Hippocampal formation (tissue), 2 donors: Measurements from ENCODE around the gene TRAK1.

Experiments
- DNase-seq, 2 donors: peaks; one replicate each; lab custom pipeline; 2025; lab: John Stamatoyannopoulos, UW

The TRAK1 gene

DNA sequence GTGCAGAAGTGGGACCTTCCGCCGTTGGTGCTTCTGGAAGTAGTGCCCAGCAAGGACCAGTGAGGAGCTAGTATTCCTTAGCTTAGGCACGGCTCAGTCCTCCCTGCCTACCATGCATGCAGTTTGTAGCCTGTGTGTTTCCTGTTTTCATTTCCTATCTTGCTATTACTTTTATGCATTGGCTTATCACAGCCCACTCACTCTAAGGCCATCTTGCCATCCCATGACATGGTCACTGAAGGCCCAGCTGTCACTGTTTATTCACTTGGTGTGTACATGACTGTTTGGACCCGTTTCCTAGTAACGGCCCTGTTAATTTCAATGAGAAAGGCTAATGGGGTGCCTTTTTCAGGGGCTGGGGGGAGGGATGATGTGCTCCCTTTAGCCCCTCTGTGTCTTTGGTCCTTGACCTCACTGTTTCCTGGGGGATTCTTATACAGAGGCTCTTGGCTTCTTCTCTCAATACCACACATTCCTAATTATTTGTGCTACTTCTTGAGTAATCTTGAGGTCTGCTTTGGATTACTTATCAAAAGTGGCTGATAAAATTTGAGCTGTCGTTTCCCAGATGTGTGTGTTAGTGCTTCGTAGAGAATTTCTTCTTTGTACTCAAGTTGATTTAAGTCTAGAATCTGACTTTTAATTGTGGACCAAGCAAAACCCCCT, 24.5 kb upstream of the TRAK1 start:
- DNase-seq = no peak

DNA sequence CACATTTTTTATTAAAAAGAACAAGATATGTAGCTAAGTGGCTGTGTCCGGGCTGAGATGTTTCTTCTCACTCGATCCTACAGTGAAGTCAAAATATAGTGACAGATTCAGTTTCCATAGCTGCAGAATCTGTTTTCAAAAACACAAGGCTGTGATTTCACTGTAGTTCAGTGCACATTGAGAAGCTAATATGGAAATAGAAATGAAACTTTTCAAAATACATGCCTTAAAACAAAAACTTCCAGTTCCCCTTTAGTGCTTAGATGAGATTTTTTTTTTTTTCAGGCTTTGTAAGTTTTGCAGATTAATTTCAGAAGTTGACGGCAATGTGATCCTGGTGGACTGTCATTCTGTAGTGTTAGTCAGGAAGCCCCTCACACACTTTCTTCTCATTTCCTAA, 23.8 kb upstream of the TRAK1 start:
- DNase-seq = no peak

DNA sequence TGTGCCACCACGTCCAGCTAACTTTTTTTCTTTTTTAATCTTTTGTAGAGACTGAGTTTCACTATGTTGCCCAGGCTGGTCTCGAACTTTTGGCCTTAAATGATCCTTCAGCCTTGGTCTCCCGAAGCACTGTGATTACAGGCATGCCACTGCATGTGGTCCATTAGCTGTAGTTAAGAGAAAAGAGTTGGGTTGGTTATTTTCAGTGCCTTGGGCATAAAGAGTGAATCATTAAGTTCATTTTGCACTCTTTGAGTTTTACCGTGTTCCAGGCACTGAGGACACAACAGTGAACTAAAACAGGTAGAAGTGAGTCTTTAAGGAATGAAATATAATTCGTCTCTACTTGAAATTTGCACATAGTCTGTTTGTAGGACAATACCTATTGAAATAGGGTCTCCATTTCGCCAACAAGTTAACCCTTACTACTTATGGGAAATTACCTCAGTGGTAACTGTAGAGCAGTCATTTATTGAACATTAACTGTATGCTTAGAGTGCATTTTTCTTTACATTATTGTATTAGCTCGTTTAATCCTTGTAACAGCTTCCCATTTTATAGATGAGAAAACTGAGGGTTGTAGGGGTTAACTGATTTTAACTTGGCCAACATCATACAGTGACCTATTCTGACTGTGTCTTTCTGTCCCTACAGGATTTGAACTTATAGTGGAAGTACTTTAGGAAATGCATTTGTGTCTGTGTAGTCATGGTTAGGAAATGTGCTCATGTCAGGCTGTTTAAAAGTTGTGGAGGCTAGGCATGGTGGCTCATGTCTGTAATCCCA, 22.7 kb upstream of the TRAK1 start:
- DNase-seq = no peak

DNA sequence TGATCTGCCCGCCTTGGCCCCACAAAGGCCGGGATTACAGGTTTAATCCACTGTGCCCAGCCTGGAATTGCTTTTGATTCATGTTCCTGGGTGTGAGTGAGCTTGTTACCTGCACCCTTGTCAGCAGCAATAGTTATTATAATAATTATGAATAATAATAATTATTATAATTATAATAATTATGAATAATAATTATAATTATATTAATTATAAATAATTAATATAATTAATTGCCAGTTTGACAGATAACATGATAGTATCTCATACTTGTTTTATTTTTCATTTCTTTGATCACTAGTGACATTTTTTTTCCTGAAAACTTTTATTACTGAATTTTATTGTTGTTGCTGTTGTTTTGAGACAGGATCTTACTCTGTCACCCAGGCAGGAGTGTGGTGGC, 21.1 kb upstream of the TRAK1 start:
- DNase-seq = no peak

DNA sequence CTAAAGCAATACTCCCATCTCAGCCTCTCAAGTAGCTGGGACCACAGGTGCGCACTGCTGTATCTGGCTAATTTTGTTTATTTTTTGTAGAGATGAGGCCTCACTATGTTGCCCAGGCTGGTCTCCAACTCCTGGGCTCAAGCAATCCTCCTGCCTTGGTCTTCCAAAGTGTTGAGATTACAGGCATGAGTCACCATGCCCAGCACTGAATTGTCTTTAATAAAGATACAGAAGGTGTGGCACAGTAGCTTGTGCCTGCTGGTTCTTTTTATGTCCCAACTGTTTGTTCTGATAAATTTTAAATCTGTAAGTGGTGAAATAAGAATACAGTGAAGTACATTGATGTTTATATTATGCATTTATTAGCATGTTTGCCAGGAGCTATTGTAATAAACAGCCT, 20.6 kb upstream of the TRAK1 start:
- no peak for DNase-seq

DNA sequence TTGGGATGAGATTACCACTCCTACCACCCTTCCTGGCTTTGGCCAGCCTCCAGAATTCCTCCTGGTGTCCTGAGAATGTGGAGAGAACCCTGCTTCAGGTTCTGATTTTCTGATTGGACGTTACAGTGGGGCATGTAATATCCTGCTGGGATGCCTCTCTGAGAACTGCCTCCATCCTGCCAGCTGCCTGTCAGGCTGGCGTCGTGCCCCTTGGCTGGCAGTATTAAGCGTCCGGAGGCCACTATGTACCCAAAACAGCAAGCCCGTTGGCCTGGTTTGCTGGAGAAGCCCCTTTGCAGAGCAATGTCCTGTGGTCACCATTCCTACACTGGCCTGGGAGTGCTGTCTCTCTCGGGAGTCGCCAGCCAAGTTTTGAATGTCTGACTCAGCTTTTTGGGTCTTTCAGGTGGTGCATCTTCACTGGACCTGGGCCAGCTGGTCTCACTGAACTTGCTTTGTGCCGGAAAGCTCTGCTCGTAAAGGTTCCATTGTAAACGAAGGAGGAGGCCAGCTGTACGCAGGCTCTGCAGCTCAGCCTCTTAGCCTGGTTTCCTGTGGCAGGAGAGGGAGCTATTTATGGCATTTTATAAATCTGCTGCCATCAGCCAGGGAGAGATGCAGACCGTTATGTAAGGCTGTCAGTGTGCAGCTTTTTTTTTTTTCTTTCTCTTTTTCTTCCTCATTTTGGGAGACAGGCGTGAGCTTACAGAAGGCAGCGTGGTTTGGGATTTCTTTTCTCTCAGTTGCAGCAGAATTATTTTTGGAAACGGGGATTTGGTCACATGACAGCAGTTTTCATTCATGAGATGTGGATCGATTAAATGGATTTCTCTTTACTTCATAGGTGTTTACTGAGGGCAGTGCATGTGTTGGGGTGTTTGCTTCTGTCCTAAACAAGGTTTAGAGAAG, 19.0 kb upstream of the TRAK1 start:
- peak; percentile 76 to 81 for DNase-seq

DNA sequence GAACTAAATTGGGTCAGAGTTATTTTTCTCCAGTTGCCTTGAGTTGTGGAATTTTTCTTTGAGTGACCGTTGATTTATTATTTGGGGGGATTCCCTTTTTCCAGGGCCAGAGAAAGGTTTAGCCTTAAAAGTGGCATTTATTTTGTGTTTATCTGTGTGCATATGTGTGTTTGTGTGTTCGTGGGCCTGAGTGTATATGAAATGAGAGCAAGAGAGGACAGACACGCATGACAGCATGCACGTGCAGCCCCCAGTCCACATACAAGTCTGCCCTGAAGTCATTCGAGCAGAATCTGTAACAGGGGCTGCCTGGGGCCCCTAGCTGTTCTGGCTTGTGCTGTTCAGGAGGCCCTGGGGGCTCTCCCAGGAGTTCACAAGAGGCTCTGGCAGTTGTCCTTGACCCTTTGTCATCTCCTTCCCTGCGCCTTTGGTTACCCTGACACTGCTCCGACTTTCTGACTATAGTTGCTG, 18.3 kb upstream of the TRAK1 start:
- no peak for DNase-seq

DNA sequence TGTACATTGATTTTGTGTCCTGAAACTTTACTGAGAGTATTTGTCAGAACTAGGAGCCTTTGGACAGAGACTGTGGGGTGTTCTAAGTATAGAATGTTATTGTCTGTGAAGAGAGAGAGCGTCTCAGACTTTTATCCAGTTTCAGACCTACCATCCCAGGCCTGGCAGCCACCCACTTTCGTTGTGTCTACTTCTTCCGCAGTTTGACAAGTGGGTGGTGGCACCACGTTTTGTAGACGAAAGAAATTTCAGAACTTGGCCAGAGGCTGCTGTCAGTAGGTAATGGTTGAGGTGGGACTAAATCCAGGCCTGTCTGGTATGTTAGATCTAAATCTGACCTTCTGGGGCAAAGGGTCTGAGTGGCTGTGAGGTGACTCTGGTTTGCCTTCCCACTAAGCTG, 13.4 kb upstream of the TRAK1 start:
- no peak for DNase-seq

DNA sequence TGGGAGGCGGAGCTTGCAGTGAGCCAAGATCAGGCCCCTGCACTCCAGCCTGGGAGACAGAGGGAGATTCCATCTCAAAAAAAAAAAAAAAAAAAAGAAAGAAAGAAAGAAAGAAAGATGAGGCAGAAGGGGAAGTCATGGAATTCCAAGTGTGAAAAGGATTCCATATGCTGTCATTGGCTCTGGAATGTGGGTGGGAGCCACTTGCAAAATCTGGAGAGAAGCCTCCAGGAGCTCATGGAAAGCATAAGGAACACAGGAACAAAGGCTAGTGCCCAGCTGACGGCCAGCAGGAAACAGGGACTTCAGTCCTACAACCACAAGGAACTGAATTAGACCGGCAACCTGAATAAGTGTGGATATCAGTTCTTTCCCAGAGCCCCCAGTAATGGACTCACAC, 12.5 kb upstream of the TRAK1 start:
- no peak for DNase-seq

DNA sequence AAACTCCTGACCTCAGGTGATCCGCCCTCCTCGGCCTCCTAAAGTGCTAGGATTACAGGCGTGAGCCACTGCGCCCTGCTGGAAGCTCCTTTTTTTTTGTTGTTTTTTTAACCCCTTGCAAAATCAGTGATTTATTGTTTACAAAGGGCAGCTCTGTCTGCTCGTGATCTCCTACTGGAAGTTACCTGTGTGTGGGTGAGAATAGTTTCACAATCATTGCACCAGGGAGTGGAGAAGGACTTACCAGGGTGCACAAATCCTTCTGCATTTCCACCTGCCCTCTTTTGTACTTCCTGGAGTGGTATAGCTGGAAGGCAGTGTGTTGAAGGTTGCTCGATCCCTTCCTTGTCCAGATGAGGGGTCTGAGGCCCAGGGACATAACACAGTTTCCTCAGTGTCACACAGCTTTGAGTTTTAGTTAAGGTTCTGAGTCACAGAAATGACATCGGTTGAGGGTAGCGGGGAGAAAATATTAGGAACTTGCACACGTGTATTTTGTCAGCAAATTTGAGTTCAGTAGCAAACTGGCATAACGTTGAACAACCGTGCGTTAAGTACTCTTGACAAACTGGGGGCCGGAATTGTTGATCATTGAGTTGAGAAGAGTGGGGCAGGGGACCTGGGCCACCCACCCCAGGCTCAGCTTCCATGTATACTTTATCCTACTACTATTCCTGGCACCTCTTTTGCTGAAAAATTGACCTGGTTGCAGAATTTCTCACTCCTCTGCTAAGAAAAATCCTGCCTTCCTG, 11.3 kb upstream of the TRAK1 start:
- DNase-seq = peak in 1 of 2 donors; percentile 23

DNA sequence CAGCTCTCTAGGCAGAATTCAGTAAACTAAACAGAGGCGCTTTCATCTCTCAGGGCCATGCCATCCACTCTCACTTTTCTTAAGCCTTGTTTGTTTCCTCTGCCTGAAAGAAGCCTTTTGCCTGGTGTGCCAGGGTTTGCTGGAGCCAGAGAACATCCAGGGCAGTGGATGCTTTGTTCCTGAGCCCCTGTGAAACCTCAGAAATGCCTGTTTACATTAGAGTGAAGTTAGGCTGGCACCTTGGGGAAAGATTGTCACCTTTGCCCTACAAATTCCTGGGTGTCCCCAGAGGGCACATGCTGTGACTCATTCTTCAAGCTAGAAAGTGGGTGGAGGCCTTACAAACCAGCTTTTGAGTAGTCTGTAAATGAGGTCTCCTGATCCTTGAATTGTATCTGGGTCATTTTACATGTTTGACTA, 10.7 kb upstream of the TRAK1 start:
- DNase-seq = peak; percentile 47 to 67

DNA sequence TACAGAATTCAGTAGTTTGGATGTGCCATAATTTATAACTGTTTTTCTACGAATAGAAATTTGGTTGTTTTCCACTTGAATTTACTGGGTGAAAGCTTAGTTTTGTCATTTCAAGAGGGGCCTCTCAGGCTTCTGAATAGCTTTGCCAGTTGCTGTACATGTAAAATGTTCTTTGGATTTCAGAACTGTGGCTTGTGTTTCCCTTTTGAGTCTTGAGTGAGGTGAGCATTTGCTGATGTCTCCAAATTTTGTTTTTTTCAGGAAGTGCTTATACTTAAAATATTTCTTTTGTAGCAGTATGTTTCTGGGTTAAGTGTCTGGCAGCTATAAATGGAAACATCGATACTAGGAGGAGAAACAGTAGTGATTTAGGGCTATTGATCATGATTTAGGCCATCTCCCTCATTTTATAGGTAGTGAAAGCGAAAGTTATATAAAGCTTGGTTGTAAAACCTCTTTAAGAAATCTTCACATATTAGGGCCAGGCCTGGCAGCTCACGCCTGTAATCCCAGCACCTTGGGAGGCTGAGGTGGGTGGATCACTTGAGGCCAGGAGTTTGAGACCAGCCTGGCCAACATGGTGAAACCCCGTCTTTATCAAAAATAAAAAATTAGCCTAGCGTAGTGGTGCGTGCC, 9.2 kb upstream of the TRAK1 start:
- no peak for DNase-seq

DNA sequence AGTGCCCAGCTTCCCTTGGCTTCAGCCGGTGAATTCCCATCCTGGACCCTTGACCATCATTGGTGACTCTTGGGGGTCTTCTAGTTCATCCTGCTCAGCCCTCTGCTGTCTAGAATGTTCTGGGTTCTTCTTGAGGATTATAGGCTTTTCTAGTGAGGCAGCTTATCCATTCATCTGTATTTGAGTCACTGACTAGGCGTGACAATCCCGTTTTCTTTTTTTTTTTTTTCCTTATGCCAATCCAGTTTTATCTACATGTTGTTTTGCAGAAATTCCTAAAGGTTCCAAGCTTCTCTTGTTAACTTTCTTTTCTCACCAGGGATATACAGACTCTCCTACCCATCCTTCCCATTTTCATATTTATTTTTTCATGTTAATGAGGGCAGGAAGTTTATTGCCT, 6.6 kb upstream of the TRAK1 start:
- no peak for DNase-seq

DNA sequence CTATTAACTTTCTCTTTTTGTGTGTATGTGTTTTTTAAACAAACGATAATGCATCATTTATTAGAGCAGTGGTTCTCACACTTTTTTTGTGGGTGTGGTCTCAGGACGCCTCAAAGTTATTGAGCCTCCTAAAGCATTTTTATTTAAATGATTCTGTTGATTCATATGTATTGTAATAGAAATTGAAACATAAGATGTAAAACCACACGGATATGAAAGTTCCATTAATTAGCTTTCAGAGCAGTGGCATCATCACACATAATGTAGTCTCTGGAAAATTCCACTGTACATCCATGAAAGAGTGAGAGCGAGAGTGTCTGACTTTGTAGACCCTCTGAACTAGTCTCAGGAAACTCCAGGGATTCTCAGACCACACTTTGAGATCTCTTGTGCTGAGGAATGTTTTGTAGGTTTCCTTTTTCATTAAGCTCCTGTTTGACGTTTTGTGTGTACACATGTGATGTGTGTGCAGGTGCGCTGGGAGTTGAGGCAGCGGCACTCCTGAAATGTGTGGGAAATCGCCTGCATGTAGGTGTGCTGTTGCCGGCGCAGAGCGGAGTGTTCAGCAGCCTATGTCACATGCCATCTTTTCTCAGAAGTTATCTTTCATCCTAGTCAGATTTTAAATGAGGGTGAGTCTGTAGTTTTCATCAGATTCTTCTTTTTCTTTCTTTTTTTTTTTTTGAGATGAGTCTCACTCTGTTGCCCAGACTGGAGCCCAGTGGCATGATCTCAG, 5.3 kb upstream of the TRAK1 start:
- no peak for DNase-seq

DNA sequence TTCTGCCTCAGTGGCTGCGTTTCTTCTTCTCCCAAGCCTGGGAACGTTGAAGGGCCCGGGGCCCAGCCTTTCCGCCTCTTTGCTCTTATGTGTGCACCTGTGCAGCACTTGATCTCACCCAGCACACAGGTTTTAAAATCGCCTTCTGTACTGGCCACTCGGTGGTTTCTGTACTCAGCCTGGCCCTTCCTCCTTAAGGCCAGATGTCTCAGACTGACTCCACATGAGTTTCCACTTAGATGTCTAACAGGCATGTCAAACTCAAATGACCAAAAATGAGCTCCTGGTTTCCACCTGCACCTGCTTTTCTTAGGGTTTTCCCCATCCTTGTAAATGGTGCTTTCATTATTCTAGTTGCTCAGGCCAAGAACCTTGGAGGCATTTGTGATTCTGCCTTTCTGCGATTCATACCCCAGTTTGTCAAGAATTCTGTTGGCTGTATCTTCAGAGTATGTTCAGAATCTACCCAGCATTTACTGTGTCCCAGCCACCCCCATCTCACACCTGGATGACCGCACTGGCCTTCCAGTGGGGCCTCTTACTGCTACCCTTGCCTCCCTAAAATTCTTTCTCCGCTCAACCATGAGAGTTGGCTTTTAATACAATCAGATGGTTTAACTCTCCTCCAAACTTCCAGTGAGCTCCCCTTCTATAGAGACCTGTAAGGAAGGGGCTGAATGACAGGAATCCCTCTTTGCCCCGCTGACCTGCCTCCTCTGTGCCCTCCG, 2.2 kb upstream of the TRAK1 start:
- DNase-seq = no peak

DNA sequence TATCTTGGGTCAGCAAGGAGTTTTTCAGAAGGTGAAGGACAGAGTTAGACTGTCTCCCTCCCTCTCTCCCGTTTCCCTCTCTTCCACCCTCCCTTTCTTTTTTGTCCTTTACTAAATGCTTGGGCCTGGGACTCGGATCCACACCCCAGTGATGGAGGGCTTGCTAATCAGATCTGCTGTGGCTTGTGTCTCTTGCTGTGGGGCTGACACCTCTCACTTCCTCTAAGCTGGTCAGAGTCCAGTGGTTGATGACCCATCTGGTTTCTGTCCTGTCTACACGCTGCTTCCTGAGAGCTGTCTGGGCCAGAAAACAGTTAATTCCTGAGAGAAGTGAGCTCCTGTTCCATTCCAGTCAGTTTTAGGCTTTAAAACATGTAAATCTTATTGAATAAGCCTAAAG, 849 bp downstream of the TRAK1 start:
- DNase-seq = no peak

DNA sequence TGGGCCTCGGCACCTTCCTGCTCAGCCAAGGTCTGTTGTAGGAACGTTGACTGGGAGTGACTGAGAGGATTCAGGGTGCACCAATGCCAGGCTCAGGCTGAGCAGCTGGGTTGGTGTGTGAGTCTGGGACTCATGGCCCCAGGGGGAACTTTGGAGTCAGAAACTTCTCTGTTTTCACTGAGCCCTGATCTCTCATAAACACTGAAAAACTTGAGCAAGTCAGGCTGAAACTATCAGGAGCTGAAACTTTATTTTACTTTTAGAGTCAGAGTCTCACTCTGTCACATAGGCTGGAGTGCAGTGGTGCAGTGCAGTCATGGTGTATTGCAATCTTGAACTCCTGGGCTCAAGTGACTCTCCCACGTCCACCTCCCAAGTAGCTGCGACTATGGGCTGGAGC, 3.0 kb downstream of the TRAK1 start:
- no peak for DNase-seq

DNA sequence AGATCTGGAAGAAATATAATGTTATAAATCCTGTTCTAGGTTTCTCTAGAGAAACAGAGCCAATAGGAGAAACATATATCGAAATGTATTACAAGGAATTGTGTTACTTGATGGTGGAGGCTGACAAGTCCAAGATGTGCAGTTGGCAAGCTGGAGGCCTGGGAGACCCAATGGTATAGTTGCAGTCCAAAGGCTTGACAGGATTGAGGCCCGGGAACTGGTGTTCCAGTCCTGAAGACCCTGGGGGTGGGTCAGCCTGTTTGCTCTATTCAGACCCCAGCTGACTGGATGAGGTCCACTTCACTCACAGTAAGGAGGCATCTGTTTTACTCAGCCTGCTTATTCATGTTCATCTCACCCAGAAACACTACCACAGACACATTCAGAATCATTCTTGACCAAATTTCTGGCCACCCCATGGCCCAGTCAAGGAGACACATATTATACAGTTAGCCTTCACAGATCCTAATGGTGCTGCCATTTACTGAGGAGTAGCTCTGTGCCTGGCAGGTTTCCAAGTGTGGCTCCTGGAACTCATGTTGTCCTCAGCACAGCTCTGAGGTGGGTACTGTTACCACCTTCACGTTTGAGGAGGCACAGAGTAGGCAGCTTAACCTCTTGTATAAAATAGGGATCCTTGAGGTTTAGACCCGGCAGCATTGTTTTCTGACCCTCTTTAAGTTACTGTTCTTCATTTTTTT, 3.7 kb downstream of the TRAK1 start:
- no peak for DNase-seq

DNA sequence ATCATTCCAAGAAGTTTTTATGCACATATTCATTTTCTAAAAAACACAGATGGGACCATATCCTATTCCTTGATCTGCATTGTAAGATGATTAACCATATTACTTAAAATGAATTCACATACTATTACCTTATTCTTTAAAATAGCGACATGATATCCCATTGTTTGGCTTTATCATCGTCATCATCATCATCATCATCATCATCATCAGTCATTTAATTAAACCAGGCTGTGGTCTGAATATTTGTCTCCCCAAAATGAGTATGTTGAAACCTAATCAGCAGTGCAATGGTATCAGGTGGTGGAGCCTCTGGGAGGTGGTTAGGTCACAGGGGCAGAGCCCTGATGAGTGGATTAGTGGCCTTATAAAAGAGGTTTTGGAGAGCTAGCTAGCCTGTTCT, 4.4 kb downstream of the TRAK1 start:
- DNase-seq = no peak
